Suprapubic skin (tissue), 4 donors: ENCODE measurements around the gene STAM. TPM values are rescaled to one million over a fixed set of nuclear protein-coding genes. Genes with fewer than 3 reads are reported as not detected.

Experiments used
- DNase-seq, 2 donors: peaks; one replicate each; pipeline ENCODE4 v3.0.0-alpha.2; 2019; ENCODE audit warnings: low spot score in 2 of 2
- H3K27ac ChIP-seq: fragments of 200-600 bp; sonication (generic); one replicate; pipeline ENCODE4 v1.5.1; 2019
- H3K27me3 ChIP-seq: fragments of 200-600 bp; sonication (generic); one replicate; pipeline ENCODE4 v1.5.1; 2019
- H3K36me3 ChIP-seq: fragments of 200-600 bp; sonication (generic); one replicate; pipeline ENCODE4 v1.5.1; 2019
- H3K4me1 ChIP-seq: fragments of 200-600 bp; sonication (generic); one replicate; pipeline ENCODE4 v1.5.1; 2019
- H3K4me3 ChIP-seq: fragments of 200-600 bp; sonication (generic); one replicate; pipeline ENCODE4 v1.5.1; 2019; ENCODE audit warnings: mild to moderate bottlenecking
- H3K9me3 ChIP-seq: fragments of 200-600 bp; sonication (generic); one replicate; pipeline ENCODE4 v1.5.1; 2019
- EP300 ChIP-seq: sonication (generic); formaldehyde crosslinking; IDR thresholded peaks from one replicate; pipeline ENCODE4 v1.6.1; 2017; ENCODE audit warnings: antibody characterized with exemption
- POLR2A ChIP-seq, 2 donors: fragments of 450-650 bp; IDR thresholded peaks; one replicate each; pipeline ENCODE4 v1.6.1; 2017; ENCODE audit warnings: antibody characterized with exemption in 2 of 2, mild to moderate bottlenecking in 2 of 2, moderate library complexity in 2 of 2
- POLR2AphosphoS5 ChIP-seq, 3 donors: sonication (generic); formaldehyde crosslinking; IDR thresholded peaks; one replicate each; pipeline ENCODE4 v1.6.1; 2017; ENCODE audit warnings: antibody characterized with exemption in 3 of 3
- WGBS: methylation state at CpG from one replicate; pipeline ENCODE4 v1.1.5; 2018; 5-methylcytosine and 5-hydroxymethylcytosine counted together
- total RNA-seq, 4 donors: library from RNA; depleted of rRNA; stranded (reverse); fragments of >200 nt; gene quantifications; one replicate each; pipeline ENCODE4 v1.1.0, GENCODE V29; 2016
- TF ChIP-seq, protein P1 (sequence below), 2 donors: fragments of 200-600 bp in 1 of 2; fragments of 450-650 bp in 1 of 2; sonication (generic) in 1 of 2; IDR thresholded peaks; one replicate each; pipeline ENCODE4 v1.5.1; 2016 to 2019; ENCODE audit warnings: antibody characterized with exemption in 2 of 2, mild to moderate bottlenecking in 1 of 2, moderate library complexity in 1 of 2

The STAM gene
- total RNA-seq, 4 donors from 2014 or later, result 19.4 to 28.6 (median 22.8) TPM

GRCh38 chr10:17665747-17666146, 21.8 kb downstream of the STAM start:
- WGBS, result 38% methylated on average over 4 of the region's 4 CpGs
- no peak for TF ChIP-seq EP300
- TF ChIP-seq, protein P1, sequence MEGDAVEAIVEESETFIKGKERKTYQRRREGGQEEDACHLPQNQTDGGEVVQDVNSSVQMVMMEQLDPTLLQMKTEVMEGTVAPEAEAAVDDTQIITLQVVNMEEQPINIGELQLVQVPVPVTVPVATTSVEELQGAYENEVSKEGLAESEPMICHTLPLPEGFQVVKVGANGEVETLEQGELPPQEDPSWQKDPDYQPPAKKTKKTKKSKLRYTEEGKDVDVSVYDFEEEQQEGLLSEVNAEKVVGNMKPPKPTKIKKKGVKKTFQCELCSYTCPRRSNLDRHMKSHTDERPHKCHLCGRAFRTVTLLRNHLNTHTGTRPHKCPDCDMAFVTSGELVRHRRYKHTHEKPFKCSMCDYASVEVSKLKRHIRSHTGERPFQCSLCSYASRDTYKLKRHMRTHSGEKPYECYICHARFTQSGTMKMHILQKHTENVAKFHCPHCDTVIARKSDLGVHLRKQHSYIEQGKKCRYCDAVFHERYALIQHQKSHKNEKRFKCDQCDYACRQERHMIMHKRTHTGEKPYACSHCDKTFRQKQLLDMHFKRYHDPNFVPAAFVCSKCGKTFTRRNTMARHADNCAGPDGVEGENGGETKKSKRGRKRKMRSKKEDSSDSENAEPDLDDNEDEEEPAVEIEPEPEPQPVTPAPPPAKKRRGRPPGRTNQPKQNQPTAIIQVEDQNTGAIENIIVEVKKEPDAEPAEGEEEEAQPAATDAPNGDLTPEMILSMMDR (IDR thresholded peaks at IDR 0.05), result no peak
- no peak for TF ChIP-seq POLR2A (IDR thresholded peaks at IDR 0.05)
- TF ChIP-seq POLR2AphosphoS5 (IDR thresholded peaks at IDR 0.05), result peak in 2 of 3 donors; percentile 11 to 61
- Histone ChIP-seq H3K4me1 (peaks cover 12% of the 10 kb centered on the region), H3K27ac (peak overlapping the region; percentile 84), H3K4me3 (no peak overlapping the region), H3K9me3 (no peaks in the 10 kb centered on the region), H3K27me3 (no peaks in the 10 kb centered on the region), H3K36me3 (no peaks in the 10 kb centered on the region)
- DNase-seq, result no peak

GRCh38 chr10:17668435-17669184, 24.7 kb downstream of the STAM start:
- H3K36me3 ChIP-seq, result no peaks in the 10 kb centered on the region
- H3K4me3 ChIP-seq, result no peak overlapping the region
- no peak for DNase-seq
- H3K9me3 ChIP-seq, result no peaks in the 10 kb centered on the region
- peaks cover 17% of the 10 kb centered on the region for H3K4me1 ChIP-seq
- 74% methylated on average over 6 of the region's 6 CpGs for WGBS
- no peaks in the 10 kb centered on the region for H3K27me3 ChIP-seq
- no peak overlapping the region for H3K27ac ChIP-seq
- TF ChIP-seq POLR2AphosphoS5 (IDR thresholded peaks at IDR 0.05), result no peak
- no peak for TF ChIP-seq POLR2A (IDR thresholded peaks at IDR 0.05)
- TF ChIP-seq, protein P1 (IDR thresholded peaks at IDR 0.05), result no peak

DNA sequence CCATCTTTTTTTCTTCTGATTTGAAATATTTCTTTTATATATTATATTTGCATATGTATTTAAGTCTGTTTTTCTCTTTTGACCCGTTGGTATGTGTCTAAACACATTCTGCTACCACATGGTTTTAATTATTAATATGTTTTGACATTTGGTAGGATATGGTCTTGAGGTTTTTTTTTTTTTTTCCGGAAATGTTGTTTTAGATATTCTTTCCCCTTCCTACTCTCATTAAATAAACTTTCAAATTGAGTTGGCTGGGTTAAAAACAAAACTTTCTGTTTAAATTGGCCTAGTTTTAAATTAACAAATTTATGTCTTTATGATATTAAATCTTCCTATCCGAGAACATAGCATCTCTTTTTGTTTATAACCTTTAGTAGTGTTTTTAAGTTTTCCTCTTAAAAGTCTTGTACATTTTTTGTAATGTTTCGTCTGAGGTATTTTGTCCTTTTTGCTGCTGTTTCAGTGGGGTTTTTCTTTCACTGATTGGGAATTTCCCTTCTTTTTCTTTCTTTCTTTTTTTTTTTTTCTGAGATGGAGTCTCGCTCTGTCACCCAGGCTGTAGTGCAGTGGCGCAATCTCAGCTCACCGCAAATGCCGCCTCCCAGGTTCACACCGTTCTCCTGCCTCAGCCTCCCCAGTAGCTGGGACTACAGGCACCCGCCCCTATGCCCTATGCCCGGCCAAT, 25.4 kb downstream of the STAM start:
- 78% methylated on average over 11 of the region's 11 CpGs for WGBS
- no peaks in the 10 kb centered on the region for H3K36me3 ChIP-seq
- no peaks in the 10 kb centered on the region for H3K9me3 ChIP-seq
- TF ChIP-seq POLR2A (IDR thresholded peaks at IDR 0.05) (no peak), EP300 (no peak), POLR2AphosphoS5 (IDR thresholded peaks at IDR 0.05) (no peak)
- TF ChIP-seq, protein P1 (IDR thresholded peaks at IDR 0.05), result no peak
- DNase-seq, result no peak
- no peak overlapping the region for H3K4me3 ChIP-seq
- H3K4me1 ChIP-seq, result peaks cover 17% of the 10 kb centered on the region
- H3K27me3 ChIP-seq, result no peaks in the 10 kb centered on the region
- no peak overlapping the region for H3K27ac ChIP-seq

GRCh38 chr10:17671307-17671706, 27.4 kb downstream of the STAM start:
- TF ChIP-seq POLR2A (IDR thresholded peaks at IDR 0.05) (no peak), EP300 (no peak), POLR2AphosphoS5 (IDR thresholded peaks at IDR 0.05) (no peak)
- TF ChIP-seq, protein P1 (IDR thresholded peaks at IDR 0.05), result no peak
- Histone ChIP-seq H3K27me3 (no peaks in the 10 kb centered on the region), H3K4me1 (peaks cover 17% of the 10 kb centered on the region), H3K4me3 (no peak overlapping the region), H3K27ac (no peak overlapping the region), H3K36me3 (no peaks in the 10 kb centered on the region), H3K9me3 (no peaks in the 10 kb centered on the region)
- DNase-seq, result no peak
- 50% methylated on average over 3 of the region's 3 CpGs for WGBS

DNA sequence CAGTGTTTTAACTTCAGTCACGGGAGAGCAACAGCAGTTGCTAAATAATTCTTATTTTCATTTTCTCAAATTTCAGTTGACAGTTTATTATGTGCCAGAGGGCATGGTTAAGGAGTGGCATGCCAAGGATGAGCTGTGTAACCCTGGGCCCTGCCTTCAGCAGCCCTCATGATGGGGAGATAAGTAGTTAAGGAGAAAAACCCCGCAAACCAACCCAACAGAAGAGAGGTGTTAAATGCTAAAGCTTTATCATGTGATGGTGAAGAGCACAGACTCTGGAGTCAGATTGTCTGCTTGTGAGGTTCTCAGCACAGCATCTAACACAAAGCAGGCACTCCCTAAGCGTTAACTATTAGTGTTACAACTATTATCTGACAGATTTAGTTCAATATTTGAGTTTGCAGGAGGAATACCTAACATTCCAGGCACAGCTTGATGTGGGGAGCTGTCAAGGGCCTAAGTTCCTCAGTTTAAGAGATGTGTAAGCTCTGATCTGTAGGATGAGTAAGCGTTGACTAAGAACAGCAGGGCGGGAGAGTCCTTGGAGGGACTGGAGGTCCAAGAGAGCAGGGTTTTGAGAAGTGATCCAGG, 29.6 kb downstream of the STAM start:
- no peak for DNase-seq
- Histone ChIP-seq H3K27ac (no peak overlapping the region), H3K4me3 (no peak overlapping the region), H3K36me3 (no peaks in the 10 kb centered on the region), H3K4me1 (peaks cover 8% of the 10 kb centered on the region), H3K9me3 (no peaks in the 10 kb centered on the region), H3K27me3 (no peaks in the 10 kb centered on the region)
- WGBS, result 61% methylated on average over 5 of the region's 5 CpGs
- TF ChIP-seq, protein P1 (IDR thresholded peaks at IDR 0.05), result no peak
- no peak for TF ChIP-seq EP300
- no peak for TF ChIP-seq POLR2A (IDR thresholded peaks at IDR 0.05)
- TF ChIP-seq POLR2AphosphoS5 (IDR thresholded peaks at IDR 0.05), result no peak
